Tibial nerve (tissue), 4 donors: ENCODE data around the gene CDCA8. TPM values are rescaled to one million over a fixed set of nuclear protein-coding genes. Genes with fewer than 3 reads are reported as not detected.
A peak's percentile ranks its signal among the peaks of the same experiment; 100 is the strongest.
"Not testable (repeated sequence)": the region's sequence is repeated elsewhere in the genome, so short reads cannot be mapped to it uniquely, and the experiment has no call there.

ENCODE experiments used
- DNase-seq, 2 donors: peaks; one replicate each; pipeline ENCODE4 v3.0.0-alpha.2; 2019; ENCODE audit warnings: low spot score in 2 of 2
- H3K27ac ChIP-seq, 4 donors: fragments of 200-600 bp; sonication (generic) in 3 of 4; one replicate each; pipeline ENCODE4 v1.5.1; 2017 to 2019; ENCODE audit warnings: mild to moderate bottlenecking in 1 of 4
- H3K27me3 ChIP-seq, 2 donors: fragments of 200-600 bp; sonication (generic) in 1 of 2; one replicate each; pipeline versions ENCODE4 v1.5.1 to v1.6.0; 2017 to 2019
- H3K36me3 ChIP-seq, 3 donors: fragments of 200-600 bp; sonication (generic); one replicate each; pipeline ENCODE4 v1.5.1; 2018 to 2019
- H3K4me1 ChIP-seq, 4 donors: fragments of 200-600 bp; sonication (generic) in 3 of 4; one replicate each; pipeline ENCODE4 v1.5.1; 2017 to 2019
- H3K4me3 ChIP-seq, 4 donors: fragments of 200-600 bp; sonication (generic) in 3 of 4; one replicate each; pipeline ENCODE4 v1.5.1; 2017 to 2019; ENCODE audit warnings: mild to moderate bottlenecking in 1 of 4, moderate library complexity in 1 of 4
- H3K9me3 ChIP-seq, 4 donors: fragments of 200-600 bp; sonication (generic) in 3 of 4; one replicate each; pipeline ENCODE4 v1.5.1; 2017 to 2019
- EP300 ChIP-seq, 2 donors: sonication (generic); formaldehyde crosslinking; IDR thresholded peaks; one replicate each; pipeline ENCODE4 v1.6.1; 2017; ENCODE audit warnings: antibody characterized with exemption in 2 of 2, mild to moderate bottlenecking in 1 of 2
- POLR2A ChIP-seq, 2 donors: fragments of 450-650 bp; IDR thresholded peaks; one replicate each; pipeline ENCODE4 v1.6.1; 2017; ENCODE audit warnings: antibody characterized with exemption in 2 of 2, mild to moderate bottlenecking in 2 of 2, moderate library complexity in 2 of 2
- WGBS, 2 donors: methylation state at CpG; one replicate each; pipeline ENCODE4 v1.1.5; 2018; 5-methylcytosine and 5-hydroxymethylcytosine counted together
- total RNA-seq, 4 donors: library from RNA; depleted of rRNA; stranded (reverse); fragments of >200 nt; gene quantifications; one replicate each; pipeline ENCODE4 v1.1.0, GENCODE V29; 2016
- TF ChIP-seq, protein P1 (sequence below), 5 experiments: fragments of 200-600 bp in 3 of 5; fragments of 450-650 bp in 2 of 5; sonication (generic) in 3 of 5; IDR thresholded peaks; one replicate each; pipeline ENCODE4 v1.5.1; 2016 to 2019; ENCODE audit warnings: antibody characterized with exemption in 5 of 5, mild to moderate bottlenecking in 3 of 5, moderate library complexity in 2 of 5

Gene CDCA8
- total RNA-seq, 4 donors from 2014 or later, result 0.66 to 0.98 (median 0.90) TPM; not detected in 1

DNA sequence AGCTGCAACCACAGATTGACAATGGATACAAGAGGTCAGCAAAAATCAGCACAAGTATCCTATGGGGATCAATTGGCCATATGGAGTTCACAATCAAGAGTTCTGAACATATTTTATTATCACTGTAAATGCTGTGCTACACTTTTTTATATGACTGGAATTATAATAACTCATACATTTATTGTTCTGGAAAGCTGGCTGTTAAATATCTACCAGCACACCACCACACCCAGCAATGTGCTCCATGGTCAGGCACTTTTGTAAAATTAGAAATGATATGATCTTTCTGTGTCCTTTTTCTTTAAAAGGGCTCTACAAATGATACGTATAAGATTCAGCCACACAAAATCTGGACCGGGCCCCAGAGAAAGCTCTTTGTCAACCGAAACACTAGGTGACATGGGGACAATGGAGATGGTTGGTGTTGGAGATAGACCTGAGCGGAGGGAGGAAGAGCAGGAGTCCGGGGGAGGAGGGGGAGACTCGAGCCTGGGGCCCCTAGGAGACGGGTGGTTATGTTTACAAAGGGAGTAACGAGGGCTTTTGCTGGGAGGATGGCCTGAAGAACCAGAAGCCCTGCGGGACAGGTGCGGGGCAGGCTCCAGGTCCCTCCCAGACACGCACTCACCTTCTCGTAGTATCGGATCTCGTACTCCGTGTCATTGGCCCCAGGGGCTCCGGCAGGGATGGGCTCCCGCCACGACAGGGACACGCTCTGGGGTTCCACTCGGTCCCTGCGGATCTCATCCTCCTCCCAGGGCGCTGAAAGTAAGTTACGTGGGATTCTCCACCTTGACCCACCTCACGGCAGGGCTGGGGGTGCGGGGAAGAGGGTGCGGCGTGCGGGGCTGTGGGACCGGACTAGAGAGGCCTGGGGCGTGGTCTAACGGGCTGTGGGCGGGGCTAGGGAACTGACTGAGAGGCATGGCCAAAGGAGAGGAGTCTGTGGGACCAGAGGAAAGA is 42.6 kb downstream of the CDCA8 start:
- Histone ChIP-seq H3K4me3 (no peak overlapping the region), H3K9me3 (peaks cover 0 to 2% (median 0%) of the 10 kb centered on the region in 4 donors), H3K36me3 (no peaks in the 10 kb centered on the region), H3K27ac (peak overlapping the region in 1 of 4 donors; percentile 52), H3K27me3 (peaks cover 0 to 30% of the 10 kb centered on the region in 2 donors), H3K4me1 (no peaks in the 10 kb centered on the region)
- DNase-seq, result no peak
- WGBS, 2 donors, result 14 to 15% methylated on average over 23 to 29 of the region's 32 CpGs
- no peak for TF ChIP-seq POLR2A (IDR thresholded peaks at IDR 0.05)
- TF ChIP-seq, protein P1, sequence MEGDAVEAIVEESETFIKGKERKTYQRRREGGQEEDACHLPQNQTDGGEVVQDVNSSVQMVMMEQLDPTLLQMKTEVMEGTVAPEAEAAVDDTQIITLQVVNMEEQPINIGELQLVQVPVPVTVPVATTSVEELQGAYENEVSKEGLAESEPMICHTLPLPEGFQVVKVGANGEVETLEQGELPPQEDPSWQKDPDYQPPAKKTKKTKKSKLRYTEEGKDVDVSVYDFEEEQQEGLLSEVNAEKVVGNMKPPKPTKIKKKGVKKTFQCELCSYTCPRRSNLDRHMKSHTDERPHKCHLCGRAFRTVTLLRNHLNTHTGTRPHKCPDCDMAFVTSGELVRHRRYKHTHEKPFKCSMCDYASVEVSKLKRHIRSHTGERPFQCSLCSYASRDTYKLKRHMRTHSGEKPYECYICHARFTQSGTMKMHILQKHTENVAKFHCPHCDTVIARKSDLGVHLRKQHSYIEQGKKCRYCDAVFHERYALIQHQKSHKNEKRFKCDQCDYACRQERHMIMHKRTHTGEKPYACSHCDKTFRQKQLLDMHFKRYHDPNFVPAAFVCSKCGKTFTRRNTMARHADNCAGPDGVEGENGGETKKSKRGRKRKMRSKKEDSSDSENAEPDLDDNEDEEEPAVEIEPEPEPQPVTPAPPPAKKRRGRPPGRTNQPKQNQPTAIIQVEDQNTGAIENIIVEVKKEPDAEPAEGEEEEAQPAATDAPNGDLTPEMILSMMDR (IDR thresholded peaks at IDR 0.05), result no peak
- no peak for TF ChIP-seq EP300 (IDR thresholded peaks at IDR 0.05)

DNA sequence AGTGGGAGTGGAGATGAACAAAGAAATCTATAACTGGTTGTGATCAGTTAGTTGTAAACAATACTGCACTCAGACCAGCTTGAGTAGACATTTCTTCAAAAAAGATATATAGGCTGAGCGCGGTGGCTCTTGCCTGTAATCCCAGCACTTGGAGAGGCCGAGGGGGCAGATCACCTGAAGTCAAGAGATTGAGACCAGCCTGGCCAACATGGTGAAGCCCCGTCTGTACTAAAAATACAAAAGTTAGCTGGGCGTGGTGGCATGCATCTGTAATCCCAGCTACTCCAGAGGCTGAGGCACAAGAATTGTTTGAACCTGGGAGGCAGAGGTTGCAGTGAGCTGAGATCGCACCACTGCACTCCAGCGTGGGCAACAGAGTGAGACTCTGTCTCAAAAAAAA is 45.7 kb downstream of the CDCA8 start:
- not testable (repeated sequence) for DNase-seq, H3K27ac ChIP-seq, H3K36me3 ChIP-seq, H3K4me3 ChIP-seq, H3K9me3 ChIP-seq, H3K4me1 ChIP-seq
- WGBS, 2 donors, result 68 to 71% methylated on average over 7 of the region's 7 CpGs
- H3K27me3 ChIP-seq, result peaks cover 0 to 39% of the 10 kb centered on the region in 2 donors

DNA sequence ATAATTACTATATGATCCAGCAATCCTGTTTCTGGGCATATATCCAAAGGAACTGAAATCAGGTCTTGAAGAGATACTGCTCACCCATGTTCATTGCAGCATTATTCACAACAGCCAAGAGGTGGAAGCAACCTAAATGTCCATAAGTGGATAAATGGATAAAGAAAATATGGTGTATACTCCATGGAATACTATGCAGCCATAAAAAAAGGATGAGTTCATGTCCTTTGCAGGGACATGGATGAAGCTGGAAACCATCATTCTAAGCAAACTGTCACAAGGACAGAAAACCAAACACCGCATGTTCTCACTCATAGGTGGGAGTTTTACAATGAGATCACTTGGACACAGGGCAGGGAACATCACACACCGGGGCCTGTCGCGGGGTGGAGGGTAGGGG is 46.3 kb downstream of the CDCA8 start:
- not testable (repeated sequence) for DNase-seq, H3K9me3 ChIP-seq, H3K4me3 ChIP-seq, H3K36me3 ChIP-seq, H3K4me1 ChIP-seq, H3K27ac ChIP-seq
- H3K27me3 ChIP-seq, result peaks cover 0 to 32% of the 10 kb centered on the region in 2 donors
- 88 to 92% methylated on average over 4 of the region's 4 CpGs for WGBS, 2 donors

DNA sequence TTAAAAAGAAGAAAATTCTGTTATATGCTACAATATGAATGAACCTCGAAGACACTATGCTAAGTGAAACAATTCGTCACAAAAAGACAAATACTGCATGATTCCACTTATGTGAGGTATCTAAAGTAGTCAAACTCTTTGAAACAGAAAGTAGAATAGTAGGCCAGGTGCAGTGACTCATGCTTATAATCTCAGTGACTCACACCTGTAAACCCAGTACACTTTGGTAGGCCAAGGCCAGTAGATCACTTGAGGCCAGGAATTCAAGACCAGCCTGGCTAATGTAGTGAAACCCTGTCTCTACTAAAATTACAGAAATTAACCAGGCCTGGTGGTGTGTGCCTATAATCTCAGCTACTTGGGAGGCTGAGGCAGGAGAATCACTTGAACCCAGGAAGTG is 46.9 kb downstream of the CDCA8 start:
- 95% methylated on average over 2 of the region's 2 CpGs for WGBS, 2 donors
- H3K4me3 ChIP-seq, result no peak overlapping the region
- TF ChIP-seq POLR2A (IDR thresholded peaks at IDR 0.05) (no peak), EP300 (IDR thresholded peaks at IDR 0.05) (no peak)
- TF ChIP-seq, protein P1 (IDR thresholded peaks at IDR 0.05), result no peak

DNA sequence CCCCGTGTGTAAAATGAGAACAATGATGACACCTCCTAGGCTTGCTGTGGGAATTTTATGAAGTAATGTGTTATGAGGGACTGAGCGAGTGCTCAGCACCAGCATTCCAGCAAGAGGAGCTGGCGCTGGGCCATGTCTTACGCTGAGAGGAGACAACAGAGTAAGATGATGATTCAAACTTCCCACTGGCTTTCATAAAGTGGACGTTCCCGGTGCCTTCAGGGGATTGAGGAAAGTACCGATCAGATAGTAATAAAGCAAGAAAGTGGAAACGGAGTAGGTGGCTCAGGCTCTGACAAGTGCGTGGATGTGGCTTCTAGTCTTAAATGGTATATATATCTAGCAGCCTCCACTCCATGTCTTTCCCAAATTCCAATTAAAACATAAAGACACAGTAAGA is 48.8 kb downstream of the CDCA8 start:
- Histone ChIP-seq H3K27ac (no peak overlapping the region), H3K27me3 (peaks cover 0 to 10% of the 10 kb centered on the region in 2 donors), H3K9me3 (peaks cover 0 to 2% (median under 1%) of the 10 kb centered on the region in 4 donors), H3K4me3 (no peak overlapping the region), H3K4me1 (no peaks in the 10 kb centered on the region), H3K36me3 (no peaks in the 10 kb centered on the region)
- TF ChIP-seq, protein P1 (IDR thresholded peaks at IDR 0.05), result no peak
- TF ChIP-seq EP300 (IDR thresholded peaks at IDR 0.05) (no peak), POLR2A (IDR thresholded peaks at IDR 0.05) (no peak)
- DNase-seq, result peak in 1 of 2 donors; percentile 6
- WGBS, 2 donors, result 47 to 56% methylated on average over 9 of the region's 9 CpGs

More for the DNA sequence above, 46.9 kb downstream of the CDCA8 start:
- DNase-seq, result no peak
- Histone ChIP-seq H3K9me3 (peaks cover 0 to 2% (median 0%) of the 10 kb centered on the region in 4 donors), H3K36me3 (no peaks in the 10 kb centered on the region), H3K27me3 (peaks cover 0 to 26% of the 10 kb centered on the region in 2 donors), H3K4me1 (no peaks in the 10 kb centered on the region), H3K27ac (no peak overlapping the region)

DNA sequence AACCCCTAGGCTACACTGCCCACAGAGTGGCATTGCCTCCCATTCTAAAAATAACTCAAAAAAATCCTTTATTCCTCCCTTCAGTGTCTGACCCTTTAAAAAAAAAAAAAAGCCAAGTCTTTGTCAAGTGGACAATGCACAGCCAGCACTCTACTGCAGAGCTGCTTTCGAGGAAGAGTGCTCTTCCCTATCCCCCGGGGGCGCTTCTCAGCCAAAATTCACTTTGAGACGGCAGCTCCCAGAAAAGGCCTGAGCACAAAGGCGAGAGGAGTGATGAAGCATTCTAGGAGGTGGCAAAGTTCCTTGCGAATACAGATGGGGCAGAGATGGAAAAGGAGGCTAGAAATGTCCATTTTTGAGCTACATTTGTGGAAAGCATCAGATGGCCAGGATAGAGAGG is 49.3 kb downstream of the CDCA8 start:
- DNase-seq, result no peak
- Histone ChIP-seq H3K27me3 (peaks cover 0 to 10% of the 10 kb centered on the region in 2 donors), H3K27ac (no peak overlapping the region), H3K4me1 (no peaks in the 10 kb centered on the region), H3K9me3 (peaks cover 0 to 6% (median 1%) of the 10 kb centered on the region in 4 donors), H3K4me3 (no peak overlapping the region), H3K36me3 (no peaks in the 10 kb centered on the region)
- no peak for TF ChIP-seq POLR2A (IDR thresholded peaks at IDR 0.05)
- TF ChIP-seq EP300 (IDR thresholded peaks at IDR 0.05), result no peak
- TF ChIP-seq, protein P1 (IDR thresholded peaks at IDR 0.05), result no peak
- 24 to 36% methylated on average over 6 of the region's 6 CpGs for WGBS, 2 donors
